Measurements from ENCODE around the gene FAH. TPM values are rescaled to one million over a fixed set of nuclear protein-coding genes. Genes with fewer than 3 reads are reported as not detected.

FAH gene
- total and polyA plus RNA-seq, 10 of the 15 experiments (the other 5 are each of a cell fraction or from before 2014, with no cell fraction given), result 36.3 to 121 (median 62.0) TPM

DNA sequence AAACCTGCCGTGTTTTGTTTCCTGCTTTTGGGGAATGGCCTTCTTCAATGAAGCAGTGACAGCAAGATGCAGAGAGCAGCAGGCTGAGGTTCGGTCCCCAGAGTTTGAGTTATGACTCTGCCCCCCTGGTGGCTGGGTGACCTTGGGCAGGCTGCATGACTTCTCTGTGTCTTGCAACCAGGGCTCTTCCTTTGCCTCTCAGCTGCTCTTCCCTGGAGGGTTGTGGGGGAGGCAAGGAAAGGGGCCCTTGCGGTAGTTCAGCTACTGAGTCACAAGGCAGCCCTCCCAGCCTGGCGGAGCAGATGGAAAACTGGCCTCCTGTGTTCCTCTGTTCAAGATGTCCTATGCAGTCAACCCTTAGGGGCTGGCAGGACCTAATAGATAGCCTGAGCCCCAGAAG lies 82.1 kb downstream of the FAH start:
- BruUV-seq (replicated peaks), result no TSS peak
- no peaks in the 10 kb centered on the region; a peak in 1 of 4 replicates for H3K27me3 ChIP-seq (replicated peaks in 1 of 2; ENCODE audit: control insufficient read depth in 2 of 2, insufficient read depth in 2 of 2, low read length in 1 of 2)
- RAD21 ChIA-PET (ENCODE audit: unreplicated experiment), result interaction anchor here (0.6 kb wide), 1 partner anchor 82 kb away, joined by 3 read pairs; no protein-coding TSS in a partner anchor
- FAIRE-seq (peak; percentile 57), DNase-seq (ENCODE audit: low read depth, low spot score) (no peak), ATAC-seq (peak; percentile 91)
- POLR2A ChIA-PET, result interaction anchor here (0.6 kb wide), 1 partner anchor 36 kb away, joined by 3 read pairs; no protein-coding TSS in a partner anchor
- no peaks in the 10 kb centered on the region for H4K20me1 ChIP-seq (ENCODE audit: control insufficient read depth, insufficient read depth)
- no peaks in the 10 kb centered on the region for H3K36me3 ChIP-seq (ENCODE audit: control insufficient read depth in 2 of 2, insufficient read depth in 2 of 2, low read length in 1 of 2)
- in situ Hi-C loops (cut with MboI), result no loop called here
- no peaks in the 10 kb centered on the region for H3K4me1 ChIP-seq (ENCODE audit: control insufficient read depth, insufficient read depth, low read length)
- no peak overlapping the region for H3K4me2 ChIP-seq (ENCODE audit: control insufficient read depth, insufficient read depth)
- SMC1A ChIA-PET (ENCODE audit: uncharacterized antibody, unreplicated experiment), result interaction anchor here (1.0 kb wide), 1 partner anchor 145 kb away, joined by 3 read pairs; no protein-coding TSS in a partner anchor
- H3K9ac ChIP-seq (ENCODE audit: control insufficient read depth, insufficient read depth, low read length), result no peak overlapping the region
- no peak overlapping the region for H2AFZ ChIP-seq (ENCODE audit: control insufficient read depth, low read depth, low read length)
- no peaks in the 10 kb centered on the region for H3K9me3 ChIP-seq (replicated peaks; ENCODE audit: control insufficient read depth, insufficient read depth, low read length)
- 25% methylated on average over 4 of the region's 4 CpGs for WGBS (ENCODE audit: insufficient coverage, insufficient replicate concordance, low lambda C conversion rate, missing lambda C conversion rate)
- no peak overlapping the region for H3K4me3 ChIP-seq
- H3K27ac ChIP-seq (ENCODE audit: control insufficient read depth, insufficient read depth), result no peak overlapping the region
- intact Hi-C loops (cut with micrococcal nuclease; ENCODE audit: unreplicated experiment), result no loop called here
- CTCF ChIA-PET, result interaction anchor here (0.6 to 1.4 kb wide), 4 partner anchors 9 to 854 kb away, joined by 3 to 5 read pairs (median 4); no protein-coding TSS in a partner anchor
- H3K79me2 ChIP-seq (ENCODE audit: control insufficient read depth, insufficient read depth, low read length), result no peaks in the 10 kb centered on the region
- TF ChIP-seq SMARCA5 (IDR thresholded peaks at IDR 0.05) (no peak), KLF5 (IDR thresholded peaks at IDR 0.05; ENCODE audit: partially characterized antibody) (no peak), CTCF (IDR thresholded peaks at IDR 0.05 in 2 of 3, conservative IDR thresholded peaks at IDR 0.05 in 1 of 3; ENCODE audit: control insufficient read depth in 2 of 3, extremely low read depth in 1 of 3, insufficient read depth in 1 of 3, low read depth in 3 of 3, low read length in 3 of 3) (peak; percentile 59 to 75 (median 70)), MTA2 (IDR thresholded peaks at IDR 0.05; ENCODE audit: low read depth) (no peak), EED (IDR thresholded peaks at IDR 0.05; ENCODE audit: low read depth) (no peak), CHD2 (IDR thresholded peaks at IDR 0.05; ENCODE audit: borderline replicate concordance, low read depth, low read length) (no peak), ZSCAN29 (IDR thresholded peaks at IDR 0.05) (no peak), ESRRA (IDR thresholded peaks at IDR 0.05; ENCODE audit: low read length) (no peak), RB1 (IDR thresholded peaks at IDR 0.05; ENCODE audit: borderline replicate concordance) (no peak), SREBF2 (IDR thresholded peaks at IDR 0.05; ENCODE audit: low read length) (no peak), SMC3 (IDR thresholded peaks at IDR 0.05; ENCODE audit: borderline replicate concordance, low read length) (peak; percentile 63), E4F1 (IDR thresholded peaks at IDR 0.05; ENCODE audit: borderline replicate concordance, partially characterized antibody) (no peak), STAT3 (IDR thresholded peaks at IDR 0.05; ENCODE audit: low read depth, low read length) (no peak), RAD51 (IDR thresholded peaks at IDR 0.05) (no peak), YBX1 (IDR thresholded peaks at IDR 0.05) (no peak), JUNB (IDR thresholded peaks at IDR 0.05) (no peak), RAD21 (IDR thresholded peaks at IDR 0.05; ENCODE audit: insufficient read depth, low read depth, low read length) (peak; percentile 42; the same call in 1 of the 2 replicates)
- TF ChIP-seq, protein P1, sequence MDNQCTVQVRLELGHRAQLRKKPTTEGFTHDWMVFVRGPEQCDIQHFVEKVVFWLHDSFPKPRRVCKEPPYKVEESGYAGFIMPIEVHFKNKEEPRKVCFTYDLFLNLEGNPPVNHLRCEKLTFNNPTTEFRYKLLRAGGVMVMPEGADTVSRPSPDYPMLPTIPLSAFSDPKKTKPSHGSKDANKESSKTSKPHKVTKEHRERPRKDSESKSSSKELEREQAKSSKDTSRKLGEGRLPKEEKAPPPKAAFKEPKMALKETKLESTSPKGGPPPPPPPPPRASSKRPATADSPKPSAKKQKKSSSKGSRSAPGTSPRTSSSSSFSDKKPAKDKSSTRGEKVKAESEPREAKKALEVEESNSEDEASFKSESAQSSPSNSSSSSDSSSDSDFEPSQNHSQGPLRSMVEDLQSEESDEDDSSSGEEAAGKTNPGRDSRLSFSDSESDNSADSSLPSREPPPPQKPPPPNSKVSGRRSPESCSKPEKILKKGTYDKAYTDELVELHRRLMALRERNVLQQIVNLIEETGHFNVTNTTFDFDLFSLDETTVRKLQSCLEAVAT (IDR thresholded peaks at IDR 0.05), result no peak
